ENCODE results near the gene EPN1.

Gene EPN1

GRCh38 chr19:55674841-55675660 lies at the start of gene EPN1:
TSS of gene EPN1 (plus strand) at chr19:55675226. CDS start at chr19:55678628, 3,402 bp downstream.
- peak; percentile 99 for DNase-seq

DNA sequence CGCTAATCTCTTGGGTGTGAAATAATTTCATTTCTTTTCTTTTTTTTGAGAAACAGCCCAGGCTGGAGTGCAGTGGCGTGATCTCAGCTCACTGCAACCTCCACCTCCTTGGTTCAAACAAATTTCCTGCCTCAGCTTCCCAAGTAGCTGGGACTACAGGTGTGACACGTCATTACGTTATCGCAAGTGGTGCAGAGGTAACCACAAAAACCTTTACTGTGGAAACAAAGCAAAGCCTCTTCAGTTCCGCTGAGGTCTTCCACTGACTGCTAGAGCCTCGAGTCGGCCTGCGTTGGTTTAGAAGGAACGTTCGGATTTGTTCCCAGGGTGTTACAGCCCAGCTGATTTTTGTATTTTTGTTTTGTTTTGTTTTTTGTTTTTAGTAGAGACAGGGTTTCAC lies 48.7 kb upstream of the EPN1 start:
- DNase-seq = no peak

- peak; percentile 97 for DNase-seq
Observed at GRCh38 chr19:55632463-55632834, 42.6 kb upstream of the EPN1 start.

GRCh38 chr19:55633861-55634260 lies 41.2 kb upstream of the EPN1 start:
- peak; percentile 78 for DNase-seq

DNA sequence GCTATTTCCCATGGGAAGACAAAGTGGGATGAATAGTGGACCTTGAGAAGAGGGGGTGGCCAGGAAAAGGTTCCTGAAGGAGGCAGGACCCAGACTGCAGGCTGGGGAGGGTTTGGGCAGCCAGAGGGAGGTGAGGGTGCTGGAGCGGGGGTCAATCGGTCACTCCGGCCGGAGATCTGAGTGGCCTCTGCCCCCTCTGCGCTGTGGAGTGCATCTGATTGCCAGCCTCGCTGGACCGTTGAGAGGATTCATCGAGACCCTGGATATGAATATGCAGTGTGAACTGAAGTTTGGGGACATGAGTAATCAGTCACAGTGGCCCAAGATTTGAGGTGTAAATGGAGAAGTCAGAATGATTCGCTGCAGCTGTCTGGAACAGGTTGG lies 39.7 kb upstream of the EPN1 start:
- DNase-seq = no peak

DNA sequence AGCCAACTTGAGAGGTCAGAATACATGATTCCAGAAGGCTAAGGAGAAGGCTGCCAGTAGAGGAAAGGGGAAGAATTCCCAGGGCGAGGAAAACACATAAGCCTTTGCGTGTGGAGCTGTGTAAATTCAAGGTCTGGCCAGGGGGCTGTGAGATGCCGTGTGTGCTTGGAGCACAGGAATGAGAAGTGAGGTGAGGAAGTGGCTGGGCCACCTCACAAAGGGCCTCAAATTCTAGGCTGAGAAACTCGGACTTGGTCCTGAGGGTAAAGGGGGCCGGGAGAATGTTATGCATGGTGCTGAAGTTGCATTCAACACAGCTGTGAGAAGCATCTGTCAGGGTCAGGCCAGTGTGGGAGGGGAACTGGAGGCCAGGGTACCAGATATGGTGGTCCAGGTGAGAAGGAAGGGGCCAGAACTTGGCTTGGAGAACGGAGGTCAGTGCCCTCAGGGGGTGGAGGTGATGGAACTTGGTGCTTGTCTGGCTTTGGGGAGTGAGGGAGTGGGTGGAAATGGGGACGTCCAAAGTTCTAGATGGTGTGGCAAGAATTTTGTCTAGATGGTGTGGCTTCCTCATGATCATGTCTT lies 39.1 kb upstream of the EPN1 start:
- no peak for DNase-seq

DNA sequence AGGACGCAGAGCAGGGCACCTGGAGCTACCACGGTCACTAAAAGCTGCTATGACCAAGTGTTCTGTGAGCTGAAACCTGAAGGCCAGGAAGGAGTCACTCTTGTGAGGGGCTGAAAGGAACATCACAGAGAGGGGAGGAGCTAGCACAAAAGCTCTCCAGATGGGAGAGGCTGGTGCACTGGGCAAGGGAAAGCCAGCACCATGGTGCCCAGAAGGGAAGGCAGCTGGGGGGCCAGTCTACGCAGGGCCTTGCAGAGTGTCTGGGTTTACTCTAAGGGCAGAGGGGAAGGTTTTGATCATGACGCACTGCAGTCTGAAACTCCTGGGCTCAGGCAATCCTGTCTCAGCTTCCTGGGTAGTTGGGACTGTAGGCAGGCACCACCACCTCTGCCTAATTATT lies 38.3 kb upstream of the EPN1 start:
- DNase-seq = no peak

DNA sequence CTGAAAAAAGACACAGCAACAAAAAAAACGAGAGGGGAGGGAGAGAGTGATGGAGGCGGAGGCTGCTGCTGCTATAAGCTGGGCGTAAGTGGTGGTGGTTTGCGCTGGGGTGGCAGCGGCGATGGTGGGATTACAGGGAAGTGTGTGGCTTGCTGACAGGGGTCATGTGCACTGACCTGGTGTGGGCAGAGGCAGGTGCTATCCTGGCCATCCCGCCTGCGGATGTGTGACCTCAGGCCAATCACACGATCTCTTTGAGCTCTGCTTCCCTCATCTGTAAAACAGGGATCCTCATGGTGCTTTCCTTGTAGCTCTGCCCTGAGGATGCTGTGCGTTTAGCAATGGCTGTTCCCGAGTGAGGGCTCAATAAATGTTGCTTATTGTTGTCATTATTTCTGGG lies 37.5 kb upstream of the EPN1 start:
- DNase-seq = no peak

- peak; percentile 89 for DNase-seq
Observed at GRCh38 chr19:55638864-55639359, 36.1 kb upstream of the EPN1 start.

DNA sequence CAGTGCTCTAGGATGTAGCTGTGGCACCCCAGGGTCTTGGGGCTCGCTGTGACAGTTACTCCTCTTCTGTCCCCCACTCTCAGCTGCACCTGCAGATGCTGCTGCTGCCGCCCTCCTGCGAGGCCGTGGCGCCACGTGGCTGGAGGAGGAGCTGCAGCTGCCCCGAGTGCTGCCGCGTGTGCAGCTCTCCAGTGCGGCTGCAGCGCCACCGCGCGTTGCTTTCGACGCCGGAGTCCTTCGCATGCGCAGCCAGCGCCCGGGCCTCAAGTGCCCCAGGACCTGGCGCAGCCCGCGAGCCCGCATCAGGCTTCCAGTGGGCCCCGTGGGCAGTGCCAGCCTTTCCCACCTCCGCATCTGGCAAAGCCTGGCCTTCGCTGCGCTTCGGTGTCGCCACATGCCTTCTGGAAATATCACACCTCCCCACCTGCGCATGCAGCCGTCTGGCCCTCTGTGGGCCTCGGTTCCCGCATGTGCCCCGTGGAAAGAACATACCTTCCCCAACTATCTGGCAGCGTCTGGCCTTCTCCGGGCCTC lies 34.9 kb upstream of the EPN1 start:
- DNase-seq = peak; percentile 88

DNA sequence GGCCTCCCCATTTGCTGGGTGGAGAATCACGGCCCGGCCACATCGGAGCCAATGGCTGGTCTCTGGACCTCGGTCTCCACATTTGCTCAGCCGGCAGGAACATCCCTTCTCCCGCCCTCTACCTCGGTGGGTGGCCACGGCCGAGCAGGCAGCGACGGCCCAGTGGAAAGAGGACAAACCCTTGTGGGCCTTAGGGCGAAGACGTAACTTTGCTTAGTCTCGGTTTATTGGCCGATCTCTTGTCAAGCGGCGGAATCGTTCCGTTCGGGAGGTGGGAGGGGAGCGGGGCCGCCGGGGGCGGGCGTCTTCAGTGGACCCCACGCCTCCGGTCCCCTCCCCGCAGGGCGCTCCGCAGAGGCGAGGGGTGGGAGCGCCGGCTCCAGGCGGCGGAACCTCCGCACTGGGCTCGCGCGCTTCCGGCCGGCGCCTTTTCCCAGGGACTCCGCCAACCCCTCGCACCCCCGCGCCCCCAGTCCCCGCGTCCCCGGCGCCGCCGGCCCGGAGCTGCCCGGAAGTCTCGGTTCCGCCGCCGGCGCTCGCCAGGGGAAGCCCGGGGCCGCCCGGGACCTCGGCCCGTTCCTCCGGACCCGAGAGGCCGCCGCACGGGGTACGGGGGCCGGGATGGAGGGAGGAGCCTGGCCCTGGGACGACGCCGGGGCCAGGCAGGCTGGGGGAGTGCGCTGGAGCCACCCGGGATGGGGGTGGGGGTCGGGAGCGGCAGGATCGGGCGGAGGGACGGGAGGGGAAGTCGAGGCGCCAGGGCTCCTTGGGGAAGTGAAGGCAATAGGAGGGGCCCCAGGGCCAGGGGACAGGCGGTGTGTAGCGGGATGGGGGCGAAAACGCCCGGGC lies 34.2 kb upstream of the EPN1 start, which contains the start of gene ZNF580:
TSS of gene ZNF580 (plus strand) at position 426 of the 849 bp plus-strand sequence. CDS start 1,507 bp downstream, outside the sequence.
- peak; percentile 86 for DNase-seq

DNA sequence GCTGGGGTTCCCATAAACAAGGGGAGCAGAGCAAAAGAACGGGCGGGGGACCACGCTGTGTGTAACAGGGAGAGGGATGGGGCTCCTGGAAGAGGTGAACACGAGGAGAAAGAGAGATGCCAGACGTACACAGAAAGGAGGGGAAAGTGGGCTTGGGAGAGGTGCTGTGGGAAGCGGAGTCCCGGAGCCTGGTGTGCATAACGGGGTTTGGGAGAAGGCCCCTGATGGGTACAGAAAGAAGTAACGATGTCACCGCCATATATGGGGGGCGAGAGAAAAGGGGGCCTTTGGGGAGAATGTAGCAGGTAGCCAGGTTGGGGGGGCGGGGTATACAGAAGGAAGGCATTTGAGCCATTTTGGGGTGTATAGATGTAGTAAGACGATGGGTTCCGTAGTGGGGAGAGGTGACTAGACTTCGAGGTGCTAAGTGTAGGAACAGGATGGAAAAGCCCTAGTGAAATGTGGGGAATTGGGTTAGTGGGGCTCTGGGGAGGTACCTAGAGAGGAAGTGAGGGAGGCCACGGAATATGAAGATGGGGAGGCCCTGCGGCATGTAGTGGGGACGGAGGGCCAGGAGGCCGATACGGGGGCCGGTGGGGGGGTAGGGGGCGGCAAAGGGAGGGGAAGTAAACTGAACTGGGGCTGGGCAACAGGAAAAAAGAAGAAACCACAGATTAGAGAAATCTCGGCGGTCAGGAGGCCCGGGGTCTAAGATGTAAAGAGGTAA lies 33.4 kb upstream of the EPN1 start:
- DNase-seq = peak; percentile 48

- peak; percentile 48 for DNase-seq
Observed at GRCh38 chr19:55642153-55643002, 32.6 kb upstream of the EPN1 start.

- DNase-seq = peak; percentile 90
Observed at GRCh38 chr19:55643003-55643886, 31.8 kb upstream of the EPN1 start, which contains the start of gene ZNF581. TSS of gene ZNF581 (plus strand) at chr19:55643649. CDS start at chr19:55644572, 923 bp downstream.

GRCh38 chr19:55643887-55644176 lies 31.2 kb upstream of the EPN1 start:
- no peak for DNase-seq

GRCh38 chr19:55644191-55644833 lies 30.7 kb upstream of the EPN1 start:
- no peak for DNase-seq

DNA sequence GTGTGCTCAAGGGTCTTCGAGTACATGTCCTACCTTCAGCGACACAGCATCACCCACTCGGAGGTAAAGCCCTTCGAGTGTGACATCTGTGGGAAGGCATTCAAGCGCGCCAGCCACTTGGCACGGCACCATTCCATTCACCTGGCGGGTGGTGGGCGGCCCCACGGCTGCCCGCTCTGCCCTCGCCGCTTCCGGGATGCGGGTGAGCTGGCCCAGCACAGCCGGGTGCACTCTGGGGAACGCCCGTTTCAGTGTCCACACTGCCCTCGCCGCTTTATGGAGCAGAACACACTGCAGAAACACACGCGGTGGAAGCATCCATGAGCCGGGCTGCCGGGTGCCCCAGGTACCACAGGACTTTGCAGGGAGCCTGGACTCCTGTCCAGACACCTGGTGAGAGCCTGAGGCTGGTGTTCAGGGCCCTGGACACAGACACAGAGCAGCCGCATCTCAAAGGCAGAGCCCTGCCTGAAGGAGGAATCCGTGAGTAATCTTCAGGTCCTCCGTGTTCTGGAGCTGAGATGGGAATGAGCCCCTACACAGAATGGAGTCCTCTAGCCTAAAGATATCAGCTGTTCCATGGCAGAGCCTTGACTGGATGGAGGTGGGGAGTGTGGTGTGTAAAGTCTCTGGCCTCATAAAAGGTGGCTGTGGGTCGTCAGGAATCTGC lies 30.0 kb upstream of the EPN1 start:
- DNase-seq = no peak

GRCh38 chr19:55645512-55645881 lies 29.5 kb upstream of the EPN1 start:
- no peak for DNase-seq

Measured in hematopoietic multipotent progenitor cell treated with erythropoietin and hydrocortisone succinate and interleukin-3 and kit ligand, for 4 days (in vitro differentiated cells).